Raji (cell line): ENCODE measurements around the gene ASPHD1.

Experiments used
- POLR2A ChIP-seq: IDR thresholded peaks from 2 replicates; pipeline ENCODE4 v1.6.1; 2011; ENCODE audit warnings: low read depth, low read length, control low read depth; ENCODE audit not compliant: insufficient read depth

ASPHD1 gene

GRCh38 chr16:29871822-29872546 lies 28.3 kb upstream of the ASPHD1 start:
- TF ChIP-seq POLR2A: no peak

- TF ChIP-seq POLR2A: no peak
Observed at GRCh38 chr16:29873319-29873718, 27.0 kb upstream of the ASPHD1 start.

GRCh38 chr16:29875206-29875605 lies 25.1 kb upstream of the ASPHD1 start:
- TF ChIP-seq POLR2A: no peak

GRCh38 chr16:29876217-29876593 lies 24.1 kb upstream of the ASPHD1 start:
- no peak for TF ChIP-seq POLR2A

- TF ChIP-seq POLR2A: no peak
Observed at GRCh38 chr16:29876594-29877249, 23.6 kb upstream of the ASPHD1 start.

GRCh38 chr16:29877266-29877961 lies 22.9 kb upstream of the ASPHD1 start:
- TF ChIP-seq POLR2A: no peak

- TF ChIP-seq POLR2A: no peak
Observed at GRCh38 chr16:29878172-29878571, 22.1 kb upstream of the ASPHD1 start.

- TF ChIP-seq POLR2A: no peak
Observed at GRCh38 chr16:29881050-29881449, 19.2 kb upstream of the ASPHD1 start.

GRCh38 chr16:29883987-29884386 lies 16.3 kb upstream of the ASPHD1 start:
- TF ChIP-seq POLR2A: no peak

- no peak for TF ChIP-seq POLR2A
Observed at GRCh38 chr16:29891525-29892457, 8.5 kb upstream of the ASPHD1 start.

- no peak for TF ChIP-seq POLR2A
Observed at GRCh38 chr16:29892458-29892813, 7.9 kb upstream of the ASPHD1 start.

GRCh38 chr16:29893553-29893952 lies 6.7 kb upstream of the ASPHD1 start:
- no peak for TF ChIP-seq POLR2A

GRCh38 chr16:29894352-29894751 lies 5.9 kb upstream of the ASPHD1 start:
- TF ChIP-seq POLR2A: no peak

- TF ChIP-seq POLR2A: no peak
Observed at GRCh38 chr16:29896841-29897240, 3.4 kb upstream of the ASPHD1 start.

- TF ChIP-seq POLR2A: no peak
Observed at GRCh38 chr16:29897333-29897732, 3.0 kb upstream of the ASPHD1 start.
